Thyroid gland (tissue), 4 donors: Measurements from ENCODE around the gene ARHGEF4.

Experiments
- CTCF ChIP-seq, 6 experiments: fragments of 200-600 bp in 3 of 6; fragments of 450-650 bp in 3 of 6; sonication (generic) in 3 of 6; IDR thresholded peaks; one replicate each; pipeline ENCODE4 v1.5.1; 2016 to 2019; ENCODE audit warnings: antibody characterized with exemption in 6 of 6, mild to moderate bottlenecking in 2 of 6, inconsistent platforms in 1 of 6, moderate library complexity in 1 of 6
- POLR2A ChIP-seq, 2 donors: fragments of 450-650 bp; IDR thresholded peaks; one replicate each; pipeline ENCODE4 v1.6.1; 2017; ENCODE audit warnings: antibody characterized with exemption in 2 of 2, mild to moderate bottlenecking in 2 of 2, moderate library complexity in 1 of 2

- TF ChIP-seq CTCF (IDR thresholded peaks at IDR 0.05) (no peak), POLR2A (IDR thresholded peaks at IDR 0.05) (no peak)
Measured at GRCh38 chr2:131010566-131010965, 173.9 kb downstream of the ARHGEF4 start.
